Dermis blood vessel endothelial cell (primary cell): ENCODE data around the gene SLC7A14. TPM values are rescaled to one million over a fixed set of nuclear protein-coding genes. Genes with fewer than 3 reads are reported as not detected.
"Not testable (repeated sequence)": the region's sequence is repeated elsewhere in the genome, so short reads cannot be mapped to it uniquely, and the experiment has no call there.

Experiments used
- DNase-seq: peaks from one replicate; pipeline ENCODE4 v3.0.0; 2010
- total RNA-seq: library from RNA; depleted of rRNA; stranded (reverse); fragments of >200 nt; gene quantifications from 2 replicates; pipeline ENCODE4 v1.2.3, GENCODE V29; 2014

SLC7A14 gene
- total RNA-seq, 1 donor from 2014 or later: under 0.01 TPM

GRCh38 chr3:170593634-170594033 is 7.8 kb upstream of the SLC7A14 start:
- DNase-seq: no peak

- DNase-seq: no peak
Measured at GRCh38 chr3:170589113-170589512, 3.2 kb upstream of the SLC7A14 start.

- DNase-seq: peak; percentile 13
Measured at GRCh38 chr3:170585008-170585936, 603 bp downstream of the SLC7A14 start.

DNA sequence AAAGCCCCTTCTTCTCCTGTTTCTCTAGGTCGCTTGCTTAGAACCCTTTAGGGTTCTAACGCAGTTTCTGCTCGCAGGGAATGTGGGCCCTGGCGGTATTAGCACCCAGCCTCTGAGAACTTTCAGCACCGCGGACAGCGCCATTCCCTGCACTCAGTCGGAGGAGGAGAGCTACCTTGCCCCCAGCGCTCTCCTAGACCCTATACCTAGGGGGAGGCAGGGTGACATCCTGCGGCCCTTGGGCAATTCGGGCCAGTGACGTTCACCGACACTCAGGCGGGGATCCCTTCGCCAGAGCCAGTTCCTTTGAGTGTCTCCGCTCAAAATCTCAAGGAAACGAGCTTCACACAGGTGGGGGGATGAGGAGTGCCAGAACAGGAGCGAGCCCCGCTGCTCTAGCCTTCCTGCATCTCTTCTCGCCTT is 1.3 kb downstream of the SLC7A14 start:
- peak; percentile 87 for DNase-seq

GRCh38 chr3:170579646-170580045 is 6.2 kb downstream of the SLC7A14 start:
- no peak for DNase-seq

DNA sequence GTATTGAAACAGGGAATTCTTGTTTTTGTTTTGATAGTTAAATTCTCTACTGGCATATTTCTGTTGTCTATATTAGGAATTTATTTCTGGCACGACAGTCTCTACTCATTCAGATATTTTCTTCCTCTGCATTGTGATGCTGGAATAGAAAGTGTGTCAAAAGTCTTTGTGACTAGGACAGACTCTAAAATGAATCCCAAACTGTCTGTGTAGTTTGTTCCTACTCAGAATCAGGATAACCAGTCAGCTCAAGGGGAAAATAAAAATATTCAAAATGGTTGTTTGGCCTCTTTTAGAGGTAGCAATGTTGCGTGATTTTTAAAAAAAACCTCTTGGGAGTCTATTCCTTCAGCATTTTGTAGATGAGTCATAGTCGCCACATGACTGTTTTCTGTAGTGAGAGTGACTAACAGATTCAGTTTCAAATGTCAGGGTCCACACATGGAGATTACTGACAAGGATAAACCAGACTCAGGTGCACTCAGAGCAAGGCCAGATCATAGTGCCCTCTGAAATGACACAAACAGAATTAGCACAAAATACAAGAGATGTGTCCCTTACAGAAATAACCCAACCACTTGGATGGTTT is 13.1 kb downstream of the SLC7A14 start:
- peak; percentile 70 for DNase-seq

DNA sequence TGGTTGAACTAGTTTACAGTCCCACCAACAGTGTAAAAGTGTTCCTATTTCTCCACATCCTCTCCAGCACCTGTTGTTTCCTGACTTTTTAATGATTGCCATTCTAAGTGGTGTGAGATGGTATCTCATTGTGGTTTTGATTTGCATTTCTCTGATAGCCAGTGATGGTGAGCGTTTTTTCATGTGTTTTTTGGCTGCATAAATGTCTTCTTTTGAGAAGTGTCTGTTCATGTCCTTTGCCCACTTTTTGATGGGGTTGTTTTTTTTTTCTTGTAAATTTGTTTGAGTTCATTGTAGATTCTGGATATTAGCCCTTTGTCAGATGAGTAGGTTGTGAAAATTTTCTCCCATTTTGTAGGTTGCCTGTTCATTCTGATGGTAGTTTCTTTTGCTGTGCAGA is 18.3 kb downstream of the SLC7A14 start:
- not testable (repeated sequence) for DNase-seq

DNA sequence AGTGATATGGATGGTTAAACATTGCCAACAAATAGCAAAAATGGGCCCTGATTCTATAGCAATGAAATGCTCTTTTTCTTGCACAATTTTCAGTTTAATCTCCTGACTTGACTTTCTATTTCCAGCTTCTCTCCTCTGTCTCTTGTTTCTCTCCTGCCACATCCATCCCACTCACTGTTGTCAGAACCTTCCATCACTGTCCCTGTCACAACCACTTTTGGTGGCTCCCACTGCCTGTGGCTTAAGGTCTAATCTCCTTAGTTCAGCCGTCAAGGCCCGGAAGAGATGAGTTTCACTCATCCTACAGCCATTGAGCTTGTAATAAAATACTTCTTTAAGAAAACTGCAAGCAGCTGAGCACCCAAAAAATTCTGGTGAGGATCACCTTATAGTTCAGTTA is 19.5 kb downstream of the SLC7A14 start:
- no peak for DNase-seq

GRCh38 chr3:170565495-170565894 is 20.4 kb downstream of the SLC7A14 start:
- peak; percentile 23 for DNase-seq

- no peak for DNase-seq
Measured at GRCh38 chr3:170564664-170565063, 21.2 kb downstream of the SLC7A14 start.

GRCh38 chr3:170563712-170564423 is 22.0 kb downstream of the SLC7A14 start:
- peak; percentile 81 for DNase-seq

GRCh38 chr3:170562080-170562479 is 23.8 kb downstream of the SLC7A14 start:
- DNase-seq: no peak

GRCh38 chr3:170560717-170561382 is 25.0 kb downstream of the SLC7A14 start:
- DNase-seq: no peak

GRCh38 chr3:170560296-170560695 is 25.6 kb downstream of the SLC7A14 start:
- DNase-seq: no peak

GRCh38 chr3:170558427-170558826 is 27.4 kb downstream of the SLC7A14 start:
- DNase-seq: no peak

DNA sequence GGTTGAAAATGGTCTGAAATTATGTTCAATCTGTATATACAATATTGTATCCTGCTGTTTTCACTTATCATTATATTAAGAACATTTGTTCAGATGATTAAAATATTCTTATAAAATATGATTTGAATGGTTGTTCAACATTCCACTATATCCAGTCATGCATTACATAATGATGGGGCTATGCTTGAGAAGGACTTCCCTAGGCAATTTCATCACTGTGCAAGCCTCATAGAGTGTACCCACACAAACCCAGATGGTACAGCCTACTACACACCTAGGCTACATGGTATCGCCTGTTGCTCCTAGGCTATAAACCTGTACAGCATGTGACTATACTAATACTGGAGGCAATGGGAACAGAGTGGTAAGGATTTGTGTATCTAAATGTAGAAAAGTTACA is 30.5 kb downstream of the SLC7A14 start:
- DNase-seq: no peak

DNA sequence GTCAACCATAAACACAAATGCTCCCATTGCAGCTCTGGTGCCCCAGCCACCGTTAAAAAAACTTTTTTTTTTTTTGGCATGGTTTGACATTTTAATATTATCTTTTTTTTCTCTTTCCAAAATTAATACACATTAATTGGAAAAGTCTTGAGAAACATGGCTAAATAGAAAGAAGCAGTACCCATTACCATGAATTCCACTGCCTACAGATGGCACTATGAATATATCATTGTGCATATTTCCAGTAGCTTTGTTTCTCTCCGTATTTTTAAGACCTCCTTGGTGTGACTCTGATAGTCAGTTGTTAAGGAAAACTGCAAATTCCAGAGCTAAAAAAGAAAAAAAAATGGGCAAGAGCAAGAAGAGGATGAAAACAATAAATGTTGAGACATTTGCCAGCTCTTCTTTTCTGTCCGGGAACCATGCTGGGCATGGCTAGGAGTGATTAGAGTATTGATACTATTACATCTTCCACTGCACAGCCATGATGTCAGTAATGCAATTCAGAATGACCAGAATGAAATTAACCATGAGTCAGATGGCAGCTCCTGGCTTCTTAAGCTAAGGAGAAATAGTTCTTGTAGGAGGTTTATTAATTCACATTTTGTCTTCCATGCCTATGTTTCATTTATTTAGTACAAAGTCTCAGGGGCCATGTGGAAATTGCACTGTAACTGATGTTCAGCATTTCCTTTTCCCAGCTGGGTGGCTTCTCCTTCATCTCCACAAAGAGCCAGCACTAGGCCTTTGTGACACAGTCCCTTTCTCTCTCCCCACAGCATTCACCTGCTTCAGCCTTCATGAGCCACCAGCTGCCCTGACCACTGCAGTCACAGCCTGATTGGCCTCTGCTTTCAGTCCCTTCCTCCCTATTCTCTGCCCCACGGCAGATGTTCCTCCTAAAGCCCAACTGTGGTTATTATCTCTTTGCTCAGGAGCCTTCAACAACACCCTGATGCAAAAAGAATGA is 31.8 kb downstream of the SLC7A14 start:
- DNase-seq: peak; percentile 10

GRCh38 chr3:170551252-170551651 is 34.6 kb downstream of the SLC7A14 start:
- no peak for DNase-seq

DNA sequence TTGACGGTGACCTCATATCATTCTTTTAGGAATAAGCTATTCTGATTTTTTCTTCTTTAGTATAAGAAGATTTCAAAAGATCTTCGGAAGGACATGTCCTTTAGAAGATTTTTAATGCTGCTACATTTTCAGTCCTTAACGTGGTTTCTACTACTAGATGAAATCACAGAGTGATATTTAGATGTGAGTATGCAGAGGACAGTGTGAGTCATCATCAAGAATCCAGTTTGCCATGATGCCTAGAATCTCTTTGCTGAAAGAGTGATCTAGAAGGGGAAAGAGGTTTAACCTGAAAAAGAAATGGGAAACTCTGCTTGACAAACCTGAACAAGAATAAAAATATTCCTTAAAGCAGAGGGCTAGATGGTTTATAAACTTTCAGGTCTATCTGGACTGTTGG is 43.2 kb downstream of the SLC7A14 start:
- DNase-seq: no peak

- DNase-seq: no peak
Measured at GRCh38 chr3:170539897-170540296, 46.0 kb downstream of the SLC7A14 start.

- no peak for DNase-seq
Measured at GRCh38 chr3:170536712-170537111, 49.2 kb downstream of the SLC7A14 start.

- DNase-seq: no peak
Measured at GRCh38 chr3:170534227-170534626, 51.6 kb downstream of the SLC7A14 start.
